HS-27A (cell line): ENCODE results near the gene SMC2.

Source experiments
- DNase-seq: peaks from one replicate; pipeline ENCODE4 v3.0.0-alpha.2; 2012; ENCODE audit warnings: low read depth, missing footprints

Gene SMC2

GRCh38 chr9:104093647-104094533 lies at the start of gene SMC2:
TSS of gene SMC2 (plus strand) at chr9:104094309. CDS start at chr9:104095385, 1,076 bp downstream.
- DNase-seq: peak; percentile 66

GRCh38 chr9:104068546-104068945 lies 25.6 kb upstream of the SMC2 start:
- DNase-seq: no peak

GRCh38 chr9:104069288-104069687 lies 24.8 kb upstream of the SMC2 start:
- no peak for DNase-seq

- no peak for DNase-seq
These were observed 22.5 kb upstream of the SMC2 start for GRCh38 chr9:104071589-104071988.

- no peak for DNase-seq
These were observed 20.9 kb upstream of the SMC2 start for GRCh38 chr9:104073098-104073769.

GRCh38 chr9:104073770-104074133 lies 20.4 kb upstream of the SMC2 start:
- no peak for DNase-seq

GRCh38 chr9:104074876-104075275 lies 19.2 kb upstream of the SMC2 start:
- no peak for DNase-seq

GRCh38 chr9:104075801-104076753 lies 18.0 kb upstream of the SMC2 start:
- no peak for DNase-seq

- DNase-seq: no peak
These were observed 15.5 kb upstream of the SMC2 start for GRCh38 chr9:104078596-104078995.

GRCh38 chr9:104080983-104081382 lies 13.1 kb upstream of the SMC2 start:
- DNase-seq: no peak

- no peak for DNase-seq
These were observed 11.9 kb upstream of the SMC2 start for GRCh38 chr9:104082168-104082567.

GRCh38 chr9:104085525-104085924 lies 8.6 kb upstream of the SMC2 start:
- no peak for DNase-seq

- no peak for DNase-seq
These were observed 6.2 kb upstream of the SMC2 start for GRCh38 chr9:104087894-104088293.

GRCh38 chr9:104088416-104088815 lies 5.7 kb upstream of the SMC2 start:
- no peak for DNase-seq

GRCh38 chr9:104090578-104090977 lies 3.5 kb upstream of the SMC2 start:
- DNase-seq: no peak

GRCh38 chr9:104091116-104091515 lies 3.0 kb upstream of the SMC2 start:
- no peak for DNase-seq

GRCh38 chr9:104091708-104092107 lies 2.4 kb upstream of the SMC2 start:
- no peak for DNase-seq

GRCh38 chr9:104092192-104092591 lies 1.9 kb upstream of the SMC2 start:
- no peak for DNase-seq

GRCh38 chr9:104092875-104093600 lies 1.1 kb upstream of the SMC2 start:
- no peak for DNase-seq

- no peak for DNase-seq
These were observed 466 bp downstream of the SMC2 start for GRCh38 chr9:104094534-104095015.

- DNase-seq: no peak
These were observed 5.5 kb downstream of the SMC2 start for GRCh38 chr9:104099630-104100029.
